ENCODE results near the gene HDAC11. TPM values are rescaled to one million over a fixed set of nuclear protein-coding genes. Genes with fewer than 3 reads are reported as not detected.

Gene HDAC11
- total and polyA plus RNA-seq, 2 donors (not counting 1 experiment from before 2014, with no cell fraction given) = 5.2 to 23.1 TPM

- no peaks in the 10 kb centered on the region for H3K27me3 ChIP-seq (ENCODE audit: control insufficient read depth, insufficient read depth, low read length)
- no peaks in the 10 kb centered on the region for H4K20me1 ChIP-seq (ENCODE audit: control insufficient read depth, extremely low read depth, insufficient read depth, low read length)
- H3K9ac ChIP-seq (ENCODE audit: insufficient read depth, low read length) = no peak overlapping the region
- H3K36me3 ChIP-seq (ENCODE audit: control insufficient read depth, insufficient read depth, low read length) = no peaks in the 10 kb centered on the region
- no peak overlapping the region for H3K4me3 ChIP-seq (replicated peaks in 1 of 4; ENCODE audit: control extremely low read depth in 1 of 4, insufficient read depth in 1 of 4, low read depth in 3 of 4, low read length in 4 of 4)
- no peak overlapping the region for H3K4me2 ChIP-seq (ENCODE audit: extremely low read depth, insufficient read depth, low read length)
- H3K79me2 ChIP-seq (ENCODE audit: control insufficient read depth, insufficient read depth, low read length) = no peaks in the 10 kb centered on the region
- no peak overlapping the region for H3K27ac ChIP-seq (ENCODE audit: insufficient read depth, low read length)
- TF ChIP-seq EZH2 (IDR thresholded peaks at IDR 0.05; ENCODE audit: low read length, missing control alignments) = no peak
- TF ChIP-seq, protein P1, sequence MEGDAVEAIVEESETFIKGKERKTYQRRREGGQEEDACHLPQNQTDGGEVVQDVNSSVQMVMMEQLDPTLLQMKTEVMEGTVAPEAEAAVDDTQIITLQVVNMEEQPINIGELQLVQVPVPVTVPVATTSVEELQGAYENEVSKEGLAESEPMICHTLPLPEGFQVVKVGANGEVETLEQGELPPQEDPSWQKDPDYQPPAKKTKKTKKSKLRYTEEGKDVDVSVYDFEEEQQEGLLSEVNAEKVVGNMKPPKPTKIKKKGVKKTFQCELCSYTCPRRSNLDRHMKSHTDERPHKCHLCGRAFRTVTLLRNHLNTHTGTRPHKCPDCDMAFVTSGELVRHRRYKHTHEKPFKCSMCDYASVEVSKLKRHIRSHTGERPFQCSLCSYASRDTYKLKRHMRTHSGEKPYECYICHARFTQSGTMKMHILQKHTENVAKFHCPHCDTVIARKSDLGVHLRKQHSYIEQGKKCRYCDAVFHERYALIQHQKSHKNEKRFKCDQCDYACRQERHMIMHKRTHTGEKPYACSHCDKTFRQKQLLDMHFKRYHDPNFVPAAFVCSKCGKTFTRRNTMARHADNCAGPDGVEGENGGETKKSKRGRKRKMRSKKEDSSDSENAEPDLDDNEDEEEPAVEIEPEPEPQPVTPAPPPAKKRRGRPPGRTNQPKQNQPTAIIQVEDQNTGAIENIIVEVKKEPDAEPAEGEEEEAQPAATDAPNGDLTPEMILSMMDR (conservative IDR thresholded peaks at IDR 0.05 in 1 of 2, IDR thresholded peaks at IDR 0.05 in 1 of 2; ENCODE audit: low read depth in 1 of 2, low read length in 2 of 2) = no peak
- H3K4me1 ChIP-seq (ENCODE audit: control insufficient read depth, extremely low read depth, insufficient read depth, low read length) = no peaks in the 10 kb centered on the region
- no peaks in the 10 kb centered on the region for H3K9me3 ChIP-seq (ENCODE audit: control insufficient read depth, insufficient read depth, low read depth, low read length)
- no peak for DNase-seq (ENCODE audit: low read depth in 2 of 2)
- H2AFZ ChIP-seq (ENCODE audit: low read length) = no peak overlapping the region
These were observed 33.9 kb downstream of the HDAC11 start for GRCh38 chr3:13513913-13514517.

DNA sequence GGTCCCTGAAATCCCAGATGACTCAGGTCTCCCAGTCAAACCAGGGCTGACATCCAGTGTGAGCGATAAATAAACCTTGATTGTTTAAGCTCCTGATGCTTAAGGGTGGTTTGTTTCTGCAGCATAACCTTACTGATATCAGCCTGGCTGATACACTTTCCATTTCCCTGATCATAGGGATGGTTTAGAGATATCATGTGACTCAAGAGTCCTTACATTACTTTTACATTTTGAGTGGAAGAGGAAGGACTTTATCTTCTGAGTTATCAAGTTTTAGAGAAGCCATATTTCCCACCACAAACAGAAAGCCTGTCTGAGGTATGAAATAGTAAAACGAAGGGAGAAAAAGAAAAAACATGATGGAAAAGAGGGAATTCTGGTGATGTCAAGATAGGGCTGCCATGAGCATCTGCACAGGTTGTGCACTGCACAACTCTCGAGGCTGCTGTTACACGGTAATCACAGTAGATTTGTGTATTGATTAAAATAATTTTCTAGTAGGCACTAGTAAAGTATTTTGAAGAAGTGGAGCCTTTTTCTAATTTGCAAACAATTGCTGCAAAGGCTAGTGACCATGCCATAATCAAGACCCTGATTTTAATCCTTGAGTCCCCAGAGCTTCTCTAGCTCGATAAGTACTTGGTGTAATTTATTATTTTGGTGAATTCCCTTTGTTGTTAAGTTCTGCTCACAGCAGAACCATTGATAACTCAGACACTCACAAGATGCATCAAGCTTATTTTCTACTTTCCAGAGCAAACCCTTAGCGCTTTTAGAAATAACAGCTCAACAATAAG, 34.7 kb downstream of the HDAC11 start:
- Histone ChIP-seq H3K4me3 (replicated peaks in 1 of 4; ENCODE audit: control extremely low read depth in 1 of 4, insufficient read depth in 1 of 4, low read depth in 3 of 4, low read length in 4 of 4) (no peak overlapping the region), H4K20me1 (ENCODE audit: control insufficient read depth, extremely low read depth, insufficient read depth, low read length) (no peaks in the 10 kb centered on the region), H3K36me3 (ENCODE audit: control insufficient read depth, insufficient read depth, low read length) (no peaks in the 10 kb centered on the region), H2AFZ (ENCODE audit: low read length) (no peak overlapping the region), H3K4me2 (ENCODE audit: extremely low read depth, insufficient read depth, low read length) (no peak overlapping the region), H3K9ac (ENCODE audit: insufficient read depth, low read length) (no peak overlapping the region), H3K4me1 (ENCODE audit: control insufficient read depth, extremely low read depth, insufficient read depth, low read length) (no peaks in the 10 kb centered on the region), H3K27me3 (ENCODE audit: control insufficient read depth, insufficient read depth, low read length) (no peaks in the 10 kb centered on the region), H3K79me2 (ENCODE audit: control insufficient read depth, insufficient read depth, low read length) (no peaks in the 10 kb centered on the region), H3K27ac (ENCODE audit: insufficient read depth, low read length) (no peak overlapping the region), H3K9me3 (ENCODE audit: control insufficient read depth, insufficient read depth, low read depth, low read length) (no peaks in the 10 kb centered on the region)
- TF ChIP-seq, protein P1 (conservative IDR thresholded peaks at IDR 0.05 in 1 of 2, IDR thresholded peaks at IDR 0.05 in 1 of 2; ENCODE audit: low read depth in 1 of 2, low read length in 2 of 2) = no peak
- DNase-seq (ENCODE audit: low read depth in 2 of 2) = no peak

- Histone ChIP-seq H3K9me3 (ENCODE audit: control insufficient read depth, insufficient read depth, low read depth, low read length) (no peaks in the 10 kb centered on the region), H3K79me2 (ENCODE audit: control insufficient read depth, insufficient read depth, low read length) (no peaks in the 10 kb centered on the region), H3K9ac (ENCODE audit: insufficient read depth, low read length) (no peak overlapping the region), H3K36me3 (ENCODE audit: control insufficient read depth, insufficient read depth, low read length) (no peaks in the 10 kb centered on the region), H2AFZ (ENCODE audit: low read length) (no peak overlapping the region), H3K27ac (ENCODE audit: insufficient read depth, low read length) (no peak overlapping the region), H3K4me1 (ENCODE audit: control insufficient read depth, extremely low read depth, insufficient read depth, low read length) (no peaks in the 10 kb centered on the region), H3K4me3 (replicated peaks in 1 of 4; ENCODE audit: control extremely low read depth in 1 of 4, insufficient read depth in 1 of 4, low read depth in 3 of 4, low read length in 4 of 4) (no peak overlapping the region), H3K4me2 (ENCODE audit: extremely low read depth, insufficient read depth, low read length) (no peak overlapping the region), H3K27me3 (ENCODE audit: control insufficient read depth, insufficient read depth, low read length) (no peaks in the 10 kb centered on the region), H4K20me1 (ENCODE audit: control insufficient read depth, extremely low read depth, insufficient read depth, low read length) (no peaks in the 10 kb centered on the region)
- DNase-seq (ENCODE audit: low read depth in 2 of 2) = no peak
- TF ChIP-seq EZH2 (IDR thresholded peaks at IDR 0.05; ENCODE audit: low read length, missing control alignments) = no peak
- TF ChIP-seq, protein P1 (conservative IDR thresholded peaks at IDR 0.05 in 1 of 2, IDR thresholded peaks at IDR 0.05 in 1 of 2; ENCODE audit: low read depth in 1 of 2, low read length in 2 of 2) = no peak
These were observed 36.0 kb downstream of the HDAC11 start for GRCh38 chr3:13515786-13516759.

Measured in fibroblast of lung (primary cell).